A549 (cell line): ENCODE results near the gene LAGE3. TPM values are rescaled to one million over a fixed set of nuclear protein-coding genes. Genes with fewer than 3 reads are reported as not detected.
A peak's percentile ranks its signal among the peaks of the same experiment; 100 is the strongest.

ENCODE experiments used
- ATAC-seq, 2 experiments: fragments of 200-7000 bp in 1 of 2; fragments of >200 bp in 1 of 2; cut with Nextera tagmentation in 1 of 2; cut with Tn5 transposase in 1 of 2; 3 replicates each; pipeline versions ENCODE4 v1.8.0 to v1.9.1; 2018 to 2020; ENCODE audit warnings: mild to moderate bottlenecking in 1 of 2, moderate library complexity in 1 of 2
- CTCF ChIA-PET: fragments of 300-600 bp; sonication (Branson Sonifier 250); formaldehyde crosslinking; extraction: SDS; loops from one replicate; lab custom pipeline; 2021; ENCODE audit warnings: antibody characterized with exemption, inconsistent platforms; lab: Yijun Ruan, JAX
- POLR2A ChIA-PET: fragments of 350-600 bp; formaldehyde crosslinking; extraction: SDS; loops from one replicate; lab custom pipeline; 2021; ENCODE audit warnings: antibody characterized with exemption, inconsistent platforms; lab: Yijun Ruan, JAX
- DNase-seq, 2 experiments: peaks; one replicate each; pipeline versions ENCODE4 v3.0.0 to v3.0.0-alpha.2; 2011 to 2016; ENCODE audit warnings: low read depth in 1 of 2, low spot score in 1 of 2
- FAIRE-seq: peaks from 2 replicates; lab custom pipeline; 2011; peaks lifted over from hg19 to GRCh38; lab: Jason Lieb, UNC
- H3K27ac ChIP-seq, 2 experiments: fragments of >200 bp; sonication (Bioruptor Twin); formaldehyde crosslinking; 3 replicates each; pipeline ENCODE4 v1.5.1; 2016 to 2017
- H3K4me1 ChIP-seq: fragments of >200 bp; sonication (Bioruptor Twin); formaldehyde crosslinking; 3 replicates; pipeline ENCODE4 v1.6.1; 2016
- H3K4me2 ChIP-seq: fragments of >200 bp; sonication (Bioruptor Twin); formaldehyde crosslinking; 3 replicates; pipeline ENCODE4 v1.6.1; 2016
- H3K4me3 ChIP-seq: fragments of >200 bp; sonication (Bioruptor Twin); formaldehyde crosslinking; 3 replicates; pipeline ENCODE4 v1.5.1; 2016
- H3K9me3 ChIP-seq: fragments of >200 bp; sonication (Bioruptor Twin); formaldehyde crosslinking; 3 replicates; pipeline ENCODE4 v1.6.1; 2016
- ATOH8 ChIP-seq: fragments of 250-450 bp; sonication (Bioruptor Pico); IDR thresholded peaks from 2 replicates; pipeline ENCODE4 v1.5.0; 2020; ENCODE audit warnings: low read depth, mild to moderate bottlenecking, moderate library complexity
- BCL3 ChIP-seq: fragments of >200 bp; sonication (Bioruptor Twin); formaldehyde crosslinking; IDR thresholded peaks from 3 replicates; pipeline ENCODE4 v1.6.1; 2016
- CHD2 ChIP-seq: fragments of 150-350 bp; IDR thresholded peaks from 2 replicates; pipeline ENCODE4 v1.6.1; 2014; ENCODE audit warnings: low read length; ENCODE audit not compliant: partially characterized antibody
- CHD4 ChIP-seq: fragments of 200-600 bp; sonication (generic); IDR thresholded peaks from 2 replicates; pipeline ENCODE4 v1.6.1; 2016; ENCODE audit warnings: antibody characterized with exemption, mild to moderate bottlenecking, borderline replicate concordance
- ESRRA ChIP-seq: fragments of 150-350 bp; IDR thresholded peaks from 2 replicates; pipeline ENCODE4 v1.6.1; 2014; ENCODE audit warnings: mild to moderate bottlenecking, low read length, borderline replicate concordance
- FOXS1 ChIP-seq: fragments of 250-450 bp; sonication (Bioruptor Pico); IDR thresholded peaks from 2 replicates; pipeline ENCODE4 v1.5.0; 2020; ENCODE audit warnings: mild to moderate bottlenecking, moderate library complexity
- GATA3 ChIP-seq: IDR thresholded peaks from 2 replicates; pipeline ENCODE4 v1.6.1; 2012; ENCODE audit warnings: borderline replicate concordance
- HMGXB4 ChIP-seq: fragments of 250-450 bp; sonication (Bioruptor Pico); IDR thresholded peaks from 2 replicates; pipeline ENCODE4 v1.5.0; 2021; ENCODE audit warnings: mild to moderate bottlenecking, moderate library complexity, borderline replicate concordance
- HOXB5 ChIP-seq: fragments of 250-450 bp; sonication (Bioruptor Pico); IDR thresholded peaks from 2 replicates; pipeline ENCODE4 v1.5.0; 2020; ENCODE audit warnings: mild to moderate bottlenecking, moderate library complexity
- JUN ChIP-seq, 2 experiments: fragments of >200 bp; sonication (Bioruptor Twin); formaldehyde crosslinking; IDR thresholded peaks; 2 replicates in 1 of 2; 3 replicates in 1 of 2; pipeline ENCODE4 v1.6.1; 2016 to 2017
- JUNB ChIP-seq: fragments of >200 bp; sonication (Bioruptor Twin); formaldehyde crosslinking; IDR thresholded peaks from 2 replicates; pipeline ENCODE4 v1.6.1; 2016
- KDM1A ChIP-seq: fragments of 200-600 bp; sonication (generic); IDR thresholded peaks from 2 replicates; pipeline ENCODE4 v1.6.1; 2016; ENCODE audit warnings: low read depth, mild to moderate bottlenecking
- MAFK ChIP-seq: fragments of 450-650 bp; IDR thresholded peaks from 2 replicates; pipeline ENCODE4 v1.6.1; 2014; ENCODE audit not compliant: partially characterized antibody
- NPAS2 ChIP-seq: fragments of 250-450 bp; sonication (Bioruptor Pico); IDR thresholded peaks from 2 replicates; pipeline ENCODE4 v1.8.0; 2022; ENCODE audit warnings: mild to moderate bottlenecking, moderate library complexity, borderline replicate concordance
- RAD21 ChIP-seq, 2 experiments: fragments of >200 bp in 1 of 2; sonication (Bioruptor Twin) in 1 of 2; formaldehyde crosslinking in 1 of 2; IDR thresholded peaks in 1 of 2; conservative IDR thresholded peaks in 1 of 2; 2 replicates in 1 of 2; 3 replicates in 1 of 2; pipeline ENCODE4 v1.6.1; 2012 to 2018; ENCODE audit warnings: inconsistent platforms in 1 of 2
- RFX5 ChIP-seq: fragments of 450-650 bp; IDR thresholded peaks from 2 replicates; pipeline ENCODE4 v1.7.1; 2014; ENCODE audit warnings: antibody characterized with exemption, mild to moderate bottlenecking, moderate library complexity
- SREBF2 ChIP-seq: fragments of 450-650 bp; IDR thresholded peaks from 2 replicates; pipeline ENCODE4 v1.6.1; 2014; ENCODE audit warnings: mild to moderate bottlenecking, moderate library complexity
- TFCP2L1 ChIP-seq: fragments of 250-450 bp; sonication (Bioruptor Pico); IDR thresholded peaks from 2 replicates; pipeline ENCODE4 v1.5.0; 2021; ENCODE audit warnings: mild to moderate bottlenecking
- ZFP36 ChIP-seq: fragments of 450-650 bp; IDR thresholded peaks from 2 replicates; pipeline ENCODE4 v1.6.1; 2014; ENCODE audit warnings: borderline replicate concordance; ENCODE audit not compliant: partially characterized antibody
- WGBS: methylation state at CpG from one replicate; pipeline ENCODE4 v1.1.6; 2017; ENCODE audit errors: missing lambda C conversion rate; 5-methylcytosine and 5-hydroxymethylcytosine counted together
- polyA plus RNA-seq, 4 experiments: library from polyadenylated mRNA; depleted of rRNA in 3 of 4; stranded (reverse); fragments of >200 nt; fragmentation: RNase III in 1 of 4; extraction: RNeasy Plus Mini Kit Qiagen cat#74134 plus additional on column Dnase treatment in 1 of 4; gene quantifications; 2 replicates in 3 of 4; 3 replicates in 1 of 4; pipeline ENCODE4 v1.2.3, GENCODE V29; 2011 to 2017

The LAGE3 gene
- polyA plus RNA-seq, 2 of the 4 experiments (the other 2 are of a cell fraction) = 20.6 to 49.7 TPM

GRCh38 chrX:154515090-154515965 lies 36.2 kb upstream of the LAGE3 start:
- 39% methylated on average over 19 of the region's 34 CpGs for WGBS
- DNase-seq (no peak), ATAC-seq (peak; percentile 5 to 9; a peak in 5 of 6 replicates), FAIRE-seq (no peak)
- no peaks in the 10 kb centered on the region for H3K9me3 ChIP-seq
- peak overlapping the region; percentile 69 for H3K4me3 ChIP-seq
- ChIA-PET CTCF (interaction anchor here (0.6 to 1.6 kb wide), 3 partner anchors 12 to 14 kb away, joined by 3 to 5 read pairs (median 3); no protein-coding TSS in a partner anchor), POLR2A (interaction anchor here (0.9 to 1.3 kb wide), 4 partner anchors 16 to 142 kb away, joined by 3 to 6 read pairs (median 4); partner anchors contain the start of gene SLC10A3)
- H3K4me1 ChIP-seq = peaks cover 10% of the 10 kb centered on the region; the same call in 2 of the 3 replicates
- H3K4me2 ChIP-seq = peak overlapping the region; percentile 75
- TF ChIP-seq SREBF2 (no peak), BCL3 (0 out of 3 replicates have a peak, but pooled peaks have one; percentile 3), JUN (IDR thresholded peaks at IDR 0.05) (no peak)
- peak overlapping the region; percentile 86 to 91 for H3K27ac ChIP-seq

- H3K4me1 ChIP-seq = peaks cover 10% of the 10 kb centered on the region; the same call in 2 of the 3 replicates
- no peak for DNase-seq
- ATAC-seq = no peak
- 100% methylated on average over 2 of the region's 2 CpGs for WGBS
- FAIRE-seq = no peak
- ChIA-PET CTCF (interaction anchor here (0.8 kb wide), 1 partner anchor 140 kb away, joined by 3 read pairs; no protein-coding TSS in a partner anchor), POLR2A (interaction anchor here (0.6 kb wide), 1 partner anchor 23 kb away, joined by 4 read pairs; the partner anchor contains the start of gene SLC10A3)
- H3K4me3 ChIP-seq = no peak overlapping the region
- H3K27ac ChIP-seq = no peak overlapping the region
- H3K4me2 ChIP-seq = no peak overlapping the region
- H3K9me3 ChIP-seq = no peaks in the 10 kb centered on the region
- TF ChIP-seq GATA3 = no peak
- no peak for TF ChIP-seq HMGXB4 (CRISPR knock-in tag)
- TF ChIP-seq ESRRA = no peak
- no peak for TF ChIP-seq RFX5
- TF ChIP-seq ATOH8 (CRISPR knock-in tag) = no peak
- no peak for TF ChIP-seq FOXS1 (CRISPR knock-in tag)
- no peak for TF ChIP-seq RAD21 (conservative IDR thresholded peaks at IDR 0.05 in 1 of 2, IDR thresholded peaks at IDR 0.05 in 1 of 2)
- no peak for TF ChIP-seq NPAS2 (CRISPR knock-in tag)
- no peak for TF ChIP-seq KDM1A
- TF ChIP-seq BCL3 = no peak
- TF ChIP-seq MAFK = no peak
- no peak for TF ChIP-seq TFCP2L1 (CRISPR knock-in tag)
- TF ChIP-seq HOXB5 = no peak
- TF ChIP-seq JUNB = no peak
- no peak for TF ChIP-seq CHD2
- no peak for TF ChIP-seq SREBF2
- no peak for TF ChIP-seq ZFP36
- no peak for TF ChIP-seq CHD4
These were observed 34.6 kb upstream of the LAGE3 start for GRCh38 chrX:154513716-154514115.
